B cell (primary cell): ENCODE results near the gene TENM4.

Source experiments
- CTCF ChIP-seq: fragments of 200-600 bp; IDR thresholded peaks from one replicate; pipeline ENCODE4 v1.8.0; 2022; ENCODE audit warnings: antibody characterized with exemption, mild to moderate bottlenecking
- EZH2 ChIP-seq: IDR thresholded peaks from 2 replicates; pipeline ENCODE4 v1.6.1; 2012; ENCODE audit warnings: borderline replicate concordance, low read depth, mild to moderate bottlenecking, moderate library complexity, low read length; ENCODE audit not compliant: insufficient read depth, poor library complexity, severe bottlenecking

- TF ChIP-seq CTCF = no peak
- TF ChIP-seq EZH2 = no peak
Observed at GRCh38 chr11:78773077-78773476, 667.8 kb downstream of the TENM4 start.
